Uterus (tissue), 4 donors: ENCODE measurements around the gene SAMD1. TPM values are rescaled to one million over a fixed set of nuclear protein-coding genes. Genes with fewer than 3 reads are reported as not detected.

Experiments used
- DNase-seq, 2 donors: peaks; one replicate each; pipeline ENCODE4 v3.0.0-alpha.2; 2019 to 2020
- H3K27ac ChIP-seq, 2 donors: fragments of 200-600 bp; sonication (generic); 1 replicate in 1 of 2; 2 replicates in 1 of 2; pipeline ENCODE4 v1.5.1; 2016 to 2018
- H3K27me3 ChIP-seq, 2 donors: fragments of 200-600 bp; sonication (generic); one replicate each; pipeline ENCODE4 v1.5.1; 2018 to 2019; ENCODE audit warnings: control low read depth in 1 of 2
- H3K36me3 ChIP-seq, 2 donors: fragments of 200-600 bp; sonication (generic); one replicate each; pipeline ENCODE4 v1.5.1; 2019; ENCODE audit warnings: control low read depth in 1 of 2
- H3K4me1 ChIP-seq, 2 donors: fragments of 200-600 bp; sonication (generic); one replicate each; pipeline ENCODE4 v1.5.1; 2018 to 2019; ENCODE audit warnings: control low read depth in 1 of 2
- H3K4me3 ChIP-seq, 2 donors: fragments of 200-600 bp; sonication (generic); 1 replicate in 1 of 2; 2 replicates in 1 of 2; pipeline ENCODE4 v1.5.1; 2018 to 2019; ENCODE audit warnings: mild to moderate bottlenecking in 1 of 2
- H3K9me3 ChIP-seq, 2 donors: fragments of 200-600 bp; sonication (generic); one replicate each; pipeline ENCODE4 v1.5.1; 2019; ENCODE audit warnings: control low read depth in 1 of 2
- POLR2A ChIP-seq, 2 donors: fragments of 450-650 bp; IDR thresholded peaks; one replicate each; pipeline ENCODE4 v1.6.1; 2016; ENCODE audit warnings: antibody characterized with exemption in 2 of 2, mild to moderate bottlenecking in 1 of 2, moderate library complexity in 1 of 2
- intact Hi-C: fragments of 100-400 bp; cut with DNase I; formaldehyde crosslinking; loops from one replicate; pipeline ENCODE4 v1.15.1; 2023; ENCODE audit warnings: low total_unique reads
- total RNA-seq, 4 donors: library from RNA; depleted of rRNA in 3 of 4; stranded (reverse); fragments of >200 nt in 3 of 4; gene quantifications; one replicate each; pipeline versions ENCODE4 v1.1.0 to v1.2.4, GENCODE V29; 2014 to 2023
- TF ChIP-seq, protein P1 (sequence below), 4 experiments: fragments of 200-600 bp in 2 of 4; fragments of 450-650 bp in 2 of 4; sonication (generic) in 2 of 4; IDR thresholded peaks; one replicate each; pipeline ENCODE4 v1.5.1; 2016 to 2019; ENCODE audit warnings: antibody characterized with exemption in 4 of 4, mild to moderate bottlenecking in 2 of 4, moderate library complexity in 1 of 4
- donor health status: DM: yes; HTN: yes; CAD: no.

Gene SAMD1
- total RNA-seq, 4 donors from 2014 or later, result 6.9 to 57.8 (median 24.1) TPM

GRCh38 chr19:14094854-14095253 lies 4.3 kb upstream of the SAMD1 start:
- intact Hi-C loops, result no loop called here
- TF ChIP-seq, protein P1, sequence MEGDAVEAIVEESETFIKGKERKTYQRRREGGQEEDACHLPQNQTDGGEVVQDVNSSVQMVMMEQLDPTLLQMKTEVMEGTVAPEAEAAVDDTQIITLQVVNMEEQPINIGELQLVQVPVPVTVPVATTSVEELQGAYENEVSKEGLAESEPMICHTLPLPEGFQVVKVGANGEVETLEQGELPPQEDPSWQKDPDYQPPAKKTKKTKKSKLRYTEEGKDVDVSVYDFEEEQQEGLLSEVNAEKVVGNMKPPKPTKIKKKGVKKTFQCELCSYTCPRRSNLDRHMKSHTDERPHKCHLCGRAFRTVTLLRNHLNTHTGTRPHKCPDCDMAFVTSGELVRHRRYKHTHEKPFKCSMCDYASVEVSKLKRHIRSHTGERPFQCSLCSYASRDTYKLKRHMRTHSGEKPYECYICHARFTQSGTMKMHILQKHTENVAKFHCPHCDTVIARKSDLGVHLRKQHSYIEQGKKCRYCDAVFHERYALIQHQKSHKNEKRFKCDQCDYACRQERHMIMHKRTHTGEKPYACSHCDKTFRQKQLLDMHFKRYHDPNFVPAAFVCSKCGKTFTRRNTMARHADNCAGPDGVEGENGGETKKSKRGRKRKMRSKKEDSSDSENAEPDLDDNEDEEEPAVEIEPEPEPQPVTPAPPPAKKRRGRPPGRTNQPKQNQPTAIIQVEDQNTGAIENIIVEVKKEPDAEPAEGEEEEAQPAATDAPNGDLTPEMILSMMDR (IDR thresholded peaks at IDR 0.05), result no peak
- H3K4me3 ChIP-seq, result no peak overlapping the region
- DNase-seq, result no peak
- H3K4me1 ChIP-seq, result no peaks in the 10 kb centered on the region
- peaks cover 0 to 3% of the 10 kb centered on the region in 2 donors for H3K9me3 ChIP-seq
- H3K36me3 ChIP-seq, result no peaks in the 10 kb centered on the region
- no peaks in the 10 kb centered on the region for H3K27me3 ChIP-seq
- H3K27ac ChIP-seq, result no peak overlapping the region

- no peak for TF ChIP-seq POLR2A (IDR thresholded peaks at IDR 0.05)
- TF ChIP-seq, protein P1 (IDR thresholded peaks at IDR 0.05), result no peak
- no peak overlapping the region for H3K4me3 ChIP-seq
- H3K4me1 ChIP-seq, result no peaks in the 10 kb centered on the region
- H3K36me3 ChIP-seq, result no peaks in the 10 kb centered on the region
- H3K27me3 ChIP-seq, result no peaks in the 10 kb centered on the region
- no peak for DNase-seq
- intact Hi-C loops, result no loop called here
- no peak overlapping the region for H3K27ac ChIP-seq
- H3K9me3 ChIP-seq, result peaks cover 0 to 3% of the 10 kb centered on the region in 2 donors
Observed at GRCh38 chr19:14093117-14093823, 2.7 kb upstream of the SAMD1 start.

GRCh38 chr19:14091813-14092462 lies 1.4 kb upstream of the SAMD1 start:
- intact Hi-C loops, result no loop called here
- H3K9me3 ChIP-seq, result peaks cover 0 to 3% of the 10 kb centered on the region in 2 donors
- TF ChIP-seq, protein P1 (IDR thresholded peaks at IDR 0.05), result no peak
- no peak for TF ChIP-seq POLR2A (IDR thresholded peaks at IDR 0.05)
- no peak for DNase-seq
- no peaks in the 10 kb centered on the region for H3K36me3 ChIP-seq
- H3K27ac ChIP-seq, result peak overlapping the region; percentile 90 to 91
- H3K4me3 ChIP-seq, result peak overlapping the region; percentile 50 to 81
- H3K27me3 ChIP-seq, result no peaks in the 10 kb centered on the region
- no peaks in the 10 kb centered on the region for H3K4me1 ChIP-seq

DNA sequence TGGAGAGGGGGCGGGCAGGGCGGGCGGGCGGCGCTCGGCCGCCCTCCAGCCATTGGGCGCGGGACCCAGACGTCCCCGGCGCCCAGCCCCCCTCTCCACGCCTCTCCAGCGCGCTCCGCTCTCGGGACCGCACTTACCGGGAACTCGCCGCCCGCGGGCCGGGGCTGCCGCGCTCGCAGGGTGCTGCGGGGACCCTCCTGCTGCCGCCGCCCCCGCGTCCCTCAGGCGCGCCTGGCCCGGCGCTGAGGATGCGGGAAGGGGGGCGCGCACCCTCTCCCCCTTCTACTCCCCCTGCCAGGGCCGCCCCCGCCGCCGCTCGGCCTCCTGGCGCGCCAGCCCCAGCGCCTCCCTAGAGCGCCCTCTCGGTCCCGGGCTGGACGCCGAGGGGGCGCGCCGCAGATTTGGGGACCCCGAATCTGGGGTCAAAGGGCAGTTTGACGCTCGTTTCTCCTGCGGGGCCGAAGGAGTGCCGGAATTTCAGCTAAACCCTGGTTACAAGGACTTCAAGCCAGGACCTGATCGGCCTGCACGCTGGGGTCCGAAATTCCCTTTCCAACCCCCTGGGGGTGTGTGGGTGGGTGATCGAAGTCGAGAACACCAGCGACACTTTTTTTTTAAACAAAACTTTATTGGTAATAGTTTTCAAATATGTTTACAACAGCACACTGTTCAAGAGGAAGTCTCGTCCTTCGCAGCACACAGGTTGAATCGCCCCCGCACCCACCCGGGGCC lies 696 bp upstream of the SAMD1 start:
- TF ChIP-seq, protein P1 (IDR thresholded peaks at IDR 0.05), result peak; percentile 3 to 36 (median 24)
- peak; percentile 50 to 86 for TF ChIP-seq POLR2A (IDR thresholded peaks at IDR 0.05)
- Histone ChIP-seq H3K4me3 (peak overlapping the region; percentile 50 to 81), H3K27me3 (no peaks in the 10 kb centered on the region), H3K27ac (peak overlapping the region; percentile 90 to 91), H3K4me1 (no peaks in the 10 kb centered on the region), H3K36me3 (no peaks in the 10 kb centered on the region), H3K9me3 (peaks cover 0 to 3% of the 10 kb centered on the region in 2 donors)
- peak; percentile 51 to 80 for DNase-seq
- intact Hi-C loops, result no loop called here
